ENCODE results near the gene UBE3D.
"Not testable (repeated sequence)": the region's sequence is repeated elsewhere in the genome, so short reads cannot be mapped to it uniquely, and the experiment has no call there.

UBE3D gene

DNA sequence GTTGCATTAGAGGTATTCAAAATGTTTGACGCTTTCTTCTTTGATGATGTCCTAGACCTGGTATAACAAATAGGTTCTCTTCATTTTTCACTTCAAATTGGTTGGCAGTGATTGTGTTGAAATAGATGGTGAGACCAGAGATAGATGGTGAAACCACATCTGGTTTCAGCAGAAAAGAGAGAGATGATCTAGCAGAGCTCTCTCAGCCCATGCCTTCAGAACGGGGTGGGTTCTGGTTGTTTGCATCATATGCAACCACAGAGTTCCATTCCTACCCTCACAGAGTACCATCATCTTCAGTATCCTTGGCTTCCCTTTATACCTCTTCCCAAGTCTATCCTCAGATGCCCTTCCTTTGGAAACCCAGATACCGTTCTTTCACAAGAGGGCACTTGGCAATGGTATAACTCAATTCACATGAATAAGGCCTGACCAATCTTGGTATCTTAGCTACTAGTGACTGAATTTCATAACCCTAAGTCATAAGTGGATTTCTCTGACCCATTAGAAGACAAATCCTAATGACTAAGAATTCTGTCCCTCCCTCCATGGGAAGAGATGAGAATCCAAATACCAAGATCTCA lies 93.7 kb downstream of the UBE3D start:
- DNase-seq = no peak

DNA sequence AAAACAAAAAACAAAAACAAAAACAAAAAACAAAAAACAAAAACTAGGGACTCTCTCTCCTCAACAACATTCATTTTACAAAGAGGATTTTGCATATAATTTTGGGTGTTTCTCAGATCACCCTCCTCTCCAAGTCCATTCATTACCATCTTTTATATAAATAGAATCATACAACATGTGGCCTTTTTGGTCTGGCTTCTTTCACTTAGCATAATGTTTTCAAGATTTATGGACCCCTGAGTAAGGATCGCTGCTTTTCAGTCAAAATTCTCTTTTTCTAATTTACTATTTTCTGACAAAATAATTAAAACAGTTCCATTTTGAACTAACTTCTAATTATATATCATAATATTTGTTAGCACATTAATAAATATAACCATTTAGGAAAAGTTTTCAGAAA lies 94.8 kb downstream of the UBE3D start:
- no peak for DNase-seq

DNA sequence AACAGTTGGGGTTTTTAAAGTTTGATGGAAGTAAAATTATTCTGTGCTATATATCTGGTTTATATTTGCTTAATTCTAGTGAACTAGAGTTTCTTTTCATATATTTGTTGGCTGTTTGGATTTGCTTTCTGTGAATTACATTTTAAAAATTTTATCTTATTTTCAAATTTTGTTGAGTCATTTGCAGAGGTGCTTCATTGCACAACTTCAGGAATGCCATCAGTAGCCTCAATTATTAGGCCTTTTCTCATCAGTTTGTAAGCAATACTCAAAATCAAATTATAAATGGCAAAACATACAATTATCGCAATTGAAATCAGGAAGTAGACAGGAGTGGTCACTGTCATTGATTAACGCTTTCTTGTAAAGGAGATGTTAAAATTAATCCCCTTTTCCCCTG lies 96.9 kb downstream of the UBE3D start:
- no peak for DNase-seq

DNA sequence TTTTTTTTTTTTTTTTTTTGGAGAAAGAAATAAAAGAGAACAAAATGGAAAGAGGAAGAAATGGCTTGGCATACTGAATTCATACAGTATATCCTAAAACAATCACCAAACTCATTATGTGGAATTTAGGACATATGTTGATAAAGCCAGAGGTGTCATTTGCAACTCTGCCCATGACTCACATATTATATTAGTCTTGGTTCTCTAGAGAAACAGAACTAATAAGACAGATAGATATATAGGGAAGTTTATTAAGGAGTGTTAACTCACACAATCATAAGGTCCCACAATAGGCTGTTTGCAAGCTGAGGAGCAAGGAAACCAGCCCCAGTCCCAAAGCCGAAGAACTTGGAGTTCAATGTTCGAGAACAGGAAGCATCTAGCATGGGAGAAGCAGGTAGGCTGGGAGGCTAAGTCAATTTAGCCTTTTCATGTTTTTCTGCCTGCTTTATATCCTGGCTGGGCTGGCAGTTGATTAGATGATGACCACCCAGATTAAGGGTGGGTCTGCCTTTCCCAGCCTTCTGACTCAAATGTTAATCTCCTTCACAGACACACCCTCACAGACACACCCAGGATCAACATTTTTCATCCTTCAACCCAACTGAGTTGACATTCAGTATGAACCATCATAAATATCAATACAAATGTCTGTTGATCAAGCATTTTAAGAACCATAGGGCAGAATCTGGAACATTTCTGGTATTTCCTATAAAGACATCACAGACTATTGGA lies 102.3 kb downstream of the UBE3D start:
- no peak for DNase-seq

DNA sequence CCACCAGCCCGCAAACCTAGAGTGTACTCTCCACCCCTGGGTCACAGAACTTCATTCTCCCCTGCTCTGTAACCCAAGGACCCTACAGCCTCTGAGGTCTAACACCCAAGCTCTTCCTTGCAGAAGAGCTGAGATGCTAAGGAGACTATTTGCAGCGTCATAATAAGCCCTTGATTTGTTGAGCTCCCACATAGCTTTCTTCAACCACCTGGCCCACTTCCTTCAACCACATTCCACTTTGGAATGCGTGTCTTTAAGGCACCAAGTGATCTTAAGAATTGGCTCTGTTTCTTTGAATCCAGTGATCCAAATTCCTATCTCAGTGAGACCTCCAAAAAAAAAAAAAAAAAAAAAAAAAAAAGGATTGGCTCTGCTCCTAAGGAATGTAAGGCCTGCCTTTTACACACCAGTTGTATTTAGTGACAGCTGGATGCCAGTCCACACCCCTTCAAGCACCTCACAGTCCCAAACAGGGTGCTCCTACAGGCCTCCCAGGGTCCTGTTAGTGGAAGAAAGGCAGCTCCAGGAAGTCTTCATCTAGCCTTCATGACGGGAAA lies 106.2 kb downstream of the UBE3D start:
- DNase-seq = no peak

DNA sequence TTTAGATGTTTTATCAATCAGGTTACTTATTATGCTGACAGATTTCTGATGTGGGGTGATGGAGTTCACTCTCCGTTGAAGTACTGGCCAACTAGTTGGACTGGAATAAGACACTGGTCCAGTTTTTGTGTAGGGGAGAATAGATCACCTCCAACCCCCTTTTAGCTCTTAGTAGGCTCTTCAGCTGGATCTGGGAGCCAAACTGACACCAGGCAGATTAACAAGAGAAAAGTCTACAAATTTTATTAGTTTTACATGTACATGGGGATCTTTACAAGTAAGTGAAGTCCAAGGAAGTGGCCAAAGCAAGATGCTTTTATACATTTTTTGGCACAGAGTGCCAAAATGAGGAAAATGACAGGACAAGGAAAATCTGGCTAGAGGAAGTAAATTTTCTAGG lies 107.1 kb downstream of the UBE3D start:
- DNase-seq = no peak

DNA sequence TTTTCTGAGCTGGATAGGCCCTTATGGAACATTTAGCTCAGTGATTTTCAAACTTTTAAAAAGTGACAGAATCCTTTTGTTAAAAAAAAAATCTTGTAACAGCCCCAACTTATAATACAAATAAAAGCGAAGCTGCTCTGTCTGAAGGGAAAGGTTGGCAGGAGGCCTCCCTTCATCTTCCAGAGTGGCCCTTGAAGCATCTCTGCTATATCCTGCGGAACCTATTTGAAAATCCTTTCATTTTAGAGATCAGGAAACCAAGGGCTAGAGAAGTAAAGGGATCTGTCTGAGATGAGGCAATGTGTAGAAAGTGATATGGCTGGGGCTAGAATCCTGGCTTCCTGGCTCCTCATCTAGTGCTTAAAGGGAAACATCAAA lies 107.8 kb downstream of the UBE3D start:
- DNase-seq = no peak

DNA sequence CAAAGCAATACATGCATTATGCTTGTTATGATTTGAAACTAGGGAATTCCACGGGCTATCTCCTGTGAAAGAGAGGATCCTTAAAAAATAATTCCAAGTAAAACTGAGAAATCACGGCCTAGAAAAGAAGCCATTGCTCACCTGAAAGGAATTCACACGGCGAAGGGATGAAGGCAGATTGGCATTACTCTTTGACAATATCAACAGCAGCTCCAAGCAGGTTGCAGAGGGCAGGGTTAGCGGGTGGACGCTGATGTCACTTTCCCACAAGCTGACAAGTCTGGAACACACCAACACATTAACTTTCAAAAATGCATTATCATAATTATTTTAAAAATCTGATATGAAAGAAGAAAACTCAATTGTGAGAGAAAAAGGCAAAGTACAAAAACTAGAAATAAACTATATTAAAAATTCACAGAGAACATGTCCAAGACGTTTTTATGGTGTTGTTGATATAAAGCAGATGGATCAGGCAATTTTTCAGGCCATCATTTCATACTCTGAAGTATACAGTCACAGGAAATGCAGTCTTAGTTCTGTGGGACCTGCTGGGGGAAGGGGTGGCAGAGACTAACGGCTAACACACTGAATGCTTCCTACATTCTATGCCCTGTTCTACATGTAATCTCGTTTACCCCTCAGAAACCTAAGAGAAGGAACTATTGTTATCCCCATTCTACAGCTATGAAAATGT lies 108.3 kb downstream of the UBE3D start:
- DNase-seq = no peak

DNA sequence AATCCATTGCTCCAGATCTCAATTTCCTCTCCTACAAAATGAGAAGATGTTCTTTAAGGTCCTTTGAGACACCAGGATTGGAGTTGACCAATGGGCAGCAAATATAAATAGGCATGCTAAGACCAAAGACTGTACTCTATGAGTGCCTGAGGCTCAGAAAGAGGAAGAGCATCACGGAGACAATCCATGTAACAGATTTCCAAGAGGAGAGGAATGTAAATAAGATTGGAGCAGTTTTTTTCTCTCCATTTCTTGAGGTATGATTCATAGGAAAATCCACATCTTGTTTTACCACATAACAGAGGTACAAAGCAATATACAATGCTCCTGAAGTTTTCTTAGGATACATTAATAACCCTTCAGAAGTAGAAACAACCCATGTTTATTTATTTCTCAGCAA lies 109.8 kb downstream of the UBE3D start:
- DNase-seq = no peak

DNA sequence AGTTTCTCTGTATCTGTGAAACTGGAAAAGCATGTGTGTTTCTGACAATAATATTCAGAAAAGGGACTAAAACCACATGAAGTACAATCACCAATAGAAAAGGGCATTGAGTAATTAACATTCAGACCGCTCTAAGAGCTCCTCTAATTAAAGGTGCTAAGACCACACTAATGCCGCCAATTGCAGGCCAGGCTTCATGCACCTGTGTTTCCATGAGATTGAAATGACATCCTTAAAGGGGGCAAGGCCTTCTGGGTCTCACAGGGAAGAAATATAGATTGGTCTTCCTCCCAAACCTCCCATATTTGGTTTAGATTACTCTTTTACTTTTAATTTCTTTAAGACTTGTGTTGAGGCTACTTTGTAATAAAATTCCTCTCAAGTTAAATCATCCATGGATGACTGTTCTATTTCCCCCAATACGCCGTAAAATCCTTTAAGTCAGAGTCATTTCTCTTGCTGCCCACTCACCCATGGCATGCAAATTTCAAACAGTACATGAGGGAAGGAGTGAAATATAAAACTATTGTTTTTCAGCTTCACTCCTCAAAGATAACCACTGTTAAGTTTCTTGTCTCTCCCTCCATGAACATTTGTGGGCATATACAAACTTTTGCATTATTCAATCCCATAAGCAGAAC lies 110.6 kb downstream of the UBE3D start:
- no peak for DNase-seq

DNA sequence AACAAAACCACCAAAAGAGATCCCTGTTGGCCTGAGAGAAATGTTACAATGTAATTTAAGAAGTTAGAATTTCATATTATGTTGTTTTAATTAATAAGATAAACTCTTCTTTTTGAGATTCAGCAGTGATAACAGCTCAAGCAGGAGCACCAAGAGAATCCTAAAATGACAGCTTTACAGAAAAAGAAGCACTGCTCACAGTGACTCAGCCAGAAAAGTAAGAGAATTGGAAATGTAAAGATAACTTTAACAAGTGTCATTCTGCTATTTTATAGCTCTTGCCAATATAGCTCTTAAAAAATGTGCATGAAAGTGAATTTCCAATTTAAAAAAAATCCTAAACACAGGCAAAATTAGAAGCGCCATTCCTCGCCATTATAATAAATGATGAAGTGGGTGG lies 111.3 kb downstream of the UBE3D start:
- no peak for DNase-seq

DNA sequence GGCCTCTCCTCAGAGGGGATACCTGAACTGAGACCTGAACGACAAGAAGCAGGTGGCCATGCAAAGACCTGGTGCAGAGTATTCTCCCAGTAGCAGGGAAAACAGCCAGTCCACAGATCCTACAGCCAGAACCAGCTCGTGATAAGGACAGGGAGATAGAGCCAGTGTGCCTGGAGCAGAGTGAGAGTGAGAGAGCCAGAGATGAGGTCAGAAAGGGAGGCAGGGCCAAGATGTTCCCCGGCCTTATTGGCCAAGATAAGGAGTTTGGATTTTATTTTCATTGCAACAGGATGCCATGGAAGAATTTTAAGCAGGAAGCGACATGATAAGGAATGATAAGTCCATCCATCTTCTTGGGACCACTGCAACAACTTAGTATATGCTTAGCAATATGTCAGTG lies 111.8 kb downstream of the UBE3D start:
- no peak for DNase-seq

DNA sequence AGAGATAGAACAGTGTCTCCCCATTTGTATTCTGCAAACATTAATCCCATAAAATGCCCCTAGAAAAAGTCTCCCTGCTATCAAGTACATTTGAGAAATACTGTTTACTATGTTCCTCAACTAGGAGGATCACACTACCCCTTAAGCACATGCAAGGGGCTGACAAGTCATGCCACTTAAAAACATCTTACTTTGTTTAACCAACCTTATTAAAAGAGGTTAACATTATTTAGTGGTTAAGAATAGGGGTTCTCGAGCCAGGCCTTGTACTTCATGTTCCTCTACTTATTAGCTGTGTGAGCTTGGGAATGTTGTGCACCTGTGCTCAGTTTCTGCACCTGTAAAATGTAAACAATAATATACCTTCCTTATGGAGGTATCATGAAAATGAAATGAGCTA lies 113.7 kb downstream of the UBE3D start:
- DNase-seq = no peak

DNA sequence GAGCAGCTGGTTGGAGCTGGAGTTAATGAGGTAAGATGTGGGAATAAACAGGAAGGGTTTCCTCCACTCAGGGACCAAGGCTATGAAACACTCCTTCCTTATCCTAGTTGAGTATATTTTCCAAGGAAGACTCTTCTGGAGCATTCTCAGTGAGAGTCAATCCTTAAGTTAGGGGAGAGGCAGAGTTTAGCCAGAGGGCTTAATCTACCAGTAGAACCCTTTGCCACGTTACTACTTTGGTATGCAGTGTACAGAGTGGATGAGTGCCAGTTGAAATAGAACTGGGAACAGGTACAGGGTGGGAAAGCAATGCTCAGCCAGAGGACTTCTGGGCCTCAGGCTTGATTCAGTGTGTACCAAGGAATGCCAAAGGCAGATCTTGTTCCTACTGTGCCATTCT lies 114.3 kb downstream of the UBE3D start:
- no peak for DNase-seq

DNA sequence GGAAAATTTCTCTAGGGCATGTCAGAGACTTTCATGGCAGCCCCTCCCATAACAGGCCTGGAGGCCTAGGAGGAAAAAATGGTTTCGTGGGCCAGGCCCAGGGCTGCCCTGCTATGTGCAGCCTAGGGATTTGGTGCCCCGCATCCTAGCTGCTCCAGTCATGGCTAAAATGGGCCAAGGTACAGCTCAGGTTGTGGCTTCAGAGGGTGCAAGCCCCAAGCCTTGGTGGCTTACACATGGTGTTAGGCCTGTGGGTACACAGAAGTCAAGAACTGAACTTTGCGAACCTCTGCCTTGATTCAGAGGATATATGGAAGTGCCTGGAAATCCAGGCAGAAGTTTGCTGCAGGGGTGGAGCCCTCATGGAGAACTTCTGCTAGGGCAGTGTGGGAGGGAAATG lies 134.7 kb downstream of the UBE3D start:
- DNase-seq = not testable (repeated sequence)

DNA sequence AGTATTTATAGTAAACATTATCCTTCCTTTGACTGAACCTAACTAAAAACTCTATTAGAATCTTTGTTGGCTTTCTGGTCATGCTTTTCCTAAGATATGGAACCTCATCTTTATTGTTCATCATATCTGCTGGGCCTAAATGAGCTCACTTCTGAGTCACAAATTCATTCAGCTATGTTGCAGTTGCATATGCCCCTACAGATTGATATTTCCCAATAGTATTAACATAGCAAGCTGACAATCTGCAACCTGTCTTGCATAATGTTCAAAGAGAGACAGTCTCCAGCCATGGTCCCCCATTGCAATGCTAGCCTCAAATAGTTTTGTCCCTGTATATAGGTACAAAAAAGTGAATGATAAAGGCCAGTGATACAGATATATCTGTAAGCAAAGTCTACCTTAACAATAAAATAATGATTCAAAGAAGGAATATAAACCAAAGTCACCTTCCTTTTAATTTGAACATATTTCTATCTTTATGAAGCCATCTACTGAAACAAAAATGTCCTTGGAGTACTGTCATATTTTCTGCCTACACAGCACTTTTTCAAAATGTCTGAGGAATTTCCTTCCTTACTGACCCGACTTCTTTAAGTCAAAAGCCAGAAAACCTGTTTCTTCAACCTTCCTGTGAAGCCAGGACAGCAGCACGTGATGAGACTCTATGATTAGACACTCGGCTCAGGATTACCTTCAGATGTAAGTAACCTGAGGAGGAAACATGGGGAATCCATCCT lies 140.7 kb downstream of the UBE3D start:
- no peak for DNase-seq

DNA sequence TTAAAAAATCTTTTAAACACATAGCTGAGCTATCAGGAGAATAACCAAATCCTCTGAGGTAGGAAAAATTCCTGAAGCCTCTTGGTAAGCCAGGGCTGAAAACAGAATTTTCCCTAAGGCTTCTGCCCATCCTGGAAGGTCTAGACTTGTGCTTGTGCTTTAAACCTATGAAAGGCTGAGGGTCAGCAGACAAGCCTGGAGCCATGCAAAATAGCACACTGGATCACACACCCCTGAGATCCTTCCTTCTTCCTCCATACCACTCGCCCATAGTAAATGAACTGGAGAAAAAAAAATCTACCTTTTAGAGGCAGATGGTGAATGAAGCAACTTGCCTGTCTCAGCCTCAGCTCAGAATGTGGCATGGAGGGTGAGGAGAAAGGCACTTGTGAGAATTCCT lies 144.4 kb downstream of the UBE3D start:
- no peak for DNase-seq

DNA sequence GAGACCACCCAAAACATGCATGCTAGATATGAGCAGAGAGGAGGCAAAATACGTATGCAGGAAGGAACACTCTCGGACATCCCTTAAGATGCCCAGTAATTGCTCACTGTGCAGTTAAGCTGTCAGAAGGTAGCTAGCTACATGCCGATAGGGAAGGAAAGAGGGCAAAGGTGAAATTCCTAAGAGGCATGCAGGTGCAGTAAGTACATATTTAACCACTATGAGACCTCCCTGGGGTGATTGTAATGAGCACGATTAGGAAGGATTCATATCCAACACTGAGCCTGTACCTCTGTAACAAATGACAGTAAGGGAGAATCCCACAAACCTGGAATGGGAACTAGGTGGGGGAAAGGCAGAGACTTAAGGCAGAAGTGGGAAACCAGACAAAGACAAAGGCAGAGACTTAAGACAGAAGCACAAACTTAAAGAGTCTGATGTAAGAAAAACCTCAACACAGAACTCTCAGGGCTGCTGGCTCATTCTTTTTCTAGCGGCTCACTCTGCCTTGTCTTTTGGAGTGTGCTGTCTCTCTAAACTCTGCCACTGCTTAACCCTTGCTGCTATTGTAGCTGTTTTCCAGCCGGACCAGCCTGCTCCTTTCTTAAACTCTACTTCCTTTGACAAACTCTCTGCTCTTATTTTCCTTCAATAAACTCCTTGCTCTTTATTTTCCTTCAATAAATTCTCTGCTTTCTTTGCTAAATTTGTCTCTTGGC lies 148.1 kb downstream of the UBE3D start:
- no peak for DNase-seq

DNA sequence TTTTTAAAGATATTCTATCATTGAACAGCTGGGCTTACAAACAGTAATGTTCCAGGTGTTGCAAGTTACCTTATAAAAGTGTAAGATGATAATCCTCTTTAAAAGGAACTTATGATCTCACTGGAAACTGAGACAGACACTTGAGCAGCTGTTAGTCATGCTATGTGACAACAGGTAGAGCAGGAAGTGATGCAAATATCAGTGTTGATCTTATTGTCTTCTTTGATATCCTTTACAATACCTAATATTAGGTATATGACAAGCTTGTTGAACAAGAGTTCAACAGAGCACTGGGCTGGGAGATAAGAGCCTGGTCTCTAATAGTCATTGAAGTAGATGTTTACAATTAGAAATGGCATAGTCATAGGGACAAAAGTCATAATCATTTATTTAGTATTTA lies 150.0 kb downstream of the UBE3D start:
- DNase-seq = no peak

DNA sequence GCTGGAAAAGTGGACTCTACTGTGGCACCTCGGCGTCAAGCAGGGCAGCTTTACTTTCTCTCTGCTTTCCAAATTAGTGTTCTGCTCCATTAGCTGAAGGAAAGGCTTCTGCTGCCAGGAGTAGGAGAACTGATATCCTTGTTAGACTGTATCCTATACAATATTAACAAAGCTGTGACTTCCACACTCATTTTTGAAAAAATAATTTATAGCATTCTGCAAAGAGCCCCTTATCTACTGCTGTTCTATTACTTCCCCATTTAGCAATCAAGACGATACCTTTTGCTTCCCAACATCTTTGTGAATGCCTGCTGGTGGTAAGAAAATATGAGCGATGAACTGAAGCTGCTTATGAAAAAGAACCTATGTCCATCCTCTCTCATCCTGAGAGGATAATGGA lies 151.1 kb downstream of the UBE3D start:
- DNase-seq = no peak

DNA sequence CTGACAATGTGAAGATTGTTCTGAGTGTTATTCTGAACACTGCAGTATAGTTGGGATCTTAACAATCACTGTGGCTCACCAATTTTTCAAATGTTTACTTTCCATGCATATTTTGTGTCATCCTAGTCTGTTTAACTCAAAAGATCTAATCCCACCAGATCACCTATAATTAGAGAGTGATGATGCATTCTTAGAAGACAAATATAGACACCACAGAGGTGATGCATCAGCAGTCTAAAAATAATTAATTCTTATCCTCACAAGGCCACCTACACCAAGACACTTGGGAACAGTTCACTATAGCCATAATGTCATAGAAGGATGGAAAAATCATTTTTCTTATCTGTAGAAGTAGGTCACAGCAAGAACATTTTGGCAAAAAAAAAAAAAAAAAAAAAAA lies 154.8 kb downstream of the UBE3D start:
- DNase-seq = no peak

DNA sequence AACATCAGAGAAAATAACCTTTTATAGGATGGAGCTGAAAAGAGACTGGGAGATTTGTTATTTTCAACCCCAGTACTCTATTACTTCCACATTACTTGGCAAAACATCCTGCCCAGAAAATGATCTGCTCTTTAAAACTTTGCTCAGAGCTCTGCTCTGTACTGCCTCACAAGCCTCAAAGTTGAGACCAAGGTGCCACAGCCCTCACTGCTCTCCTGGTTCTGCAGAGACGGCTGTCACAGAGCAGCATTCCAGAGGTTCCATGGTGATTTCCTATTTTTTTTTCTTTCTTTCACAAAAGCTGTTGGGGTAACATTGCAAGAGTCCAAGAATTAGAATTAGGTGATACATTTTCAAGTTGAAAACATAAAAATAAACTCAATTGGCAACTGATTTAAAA lies 155.2 kb downstream of the UBE3D start:
- DNase-seq = no peak

All from CD4-positive, alpha-beta T cell treated with Interleukin-10 for 1 hour (primary cell).